Omental fat pad (tissue), 4 donors: ENCODE data around the gene CREB3L1. TPM values are rescaled to one million over a fixed set of nuclear protein-coding genes. Genes with fewer than 3 reads are reported as not detected.

Experiments used
- ATAC-seq: fragments of 150-250 bp; one replicate; pipeline ENCODE4 v1.9.1; 2016; ENCODE audit warnings: mild to moderate bottlenecking, moderate library complexity; ENCODE audit not compliant: low FRiP score
- DNase-seq: peaks from one replicate; pipeline ENCODE4 v3.0.0-alpha.2; 2019; ENCODE audit warnings: low spot score
- CTCF ChIP-seq, 3 donors: fragments of 450-650 bp; IDR thresholded peaks; one replicate each; pipeline ENCODE4 v1.5.1; 2016 to 2017; ENCODE audit warnings: antibody characterized with exemption in 3 of 3, mild to moderate bottlenecking in 3 of 3, moderate library complexity in 2 of 3
- total RNA-seq, 4 donors: library from RNA; depleted of rRNA; stranded (reverse); fragments of >200 nt; gene quantifications; one replicate each; pipeline ENCODE4 v1.1.0, GENCODE V29; 2016

CREB3L1 gene
- total RNA-seq: 1 to 10 TPM in 3 of 4 donors, under 1 TPM in 1; 0.94 to 8.7 (median 2.8) TPM

GRCh38 chr11:46277622-46278386, at the start of gene CREB3L1:
TSS of gene CREB3L1 (plus strand) at chr11:46277662. CDS start at chr11:46278112, 450 bp downstream.
- DNase-seq: no peak
- TF ChIP-seq CTCF (IDR thresholded peaks at IDR 0.05): no peak
- no peak for ATAC-seq

GRCh38 chr11:46229230-46229629, 48.2 kb upstream of the CREB3L1 start:
- no peak for ATAC-seq
- DNase-seq: no peak
- no peak for TF ChIP-seq CTCF (IDR thresholded peaks at IDR 0.05)

GRCh38 chr11:46234311-46234710, 43.2 kb upstream of the CREB3L1 start:
- TF ChIP-seq CTCF (IDR thresholded peaks at IDR 0.05): no peak
- DNase-seq (no peak), ATAC-seq (no peak)

- DNase-seq: no peak
- no peak for TF ChIP-seq CTCF (IDR thresholded peaks at IDR 0.05)
These were observed 41.4 kb upstream of the CREB3L1 start for GRCh38 chr11:46235777-46236688.

GRCh38 chr11:46236918-46237247, 40.6 kb upstream of the CREB3L1 start:
- ATAC-seq: no peak
- DNase-seq: no peak
- TF ChIP-seq CTCF (IDR thresholded peaks at IDR 0.05): no peak

More at GRCh38 chr11:46235777-46236688, 41.4 kb upstream of the CREB3L1 start:
- ATAC-seq: no peak

- TF ChIP-seq CTCF (IDR thresholded peaks at IDR 0.05): no peak
- ATAC-seq: peak; percentile 65
- DNase-seq: peak; percentile 42
These were observed 40.0 kb upstream of the CREB3L1 start for GRCh38 chr11:46237248-46238077.
